LNCAP (cell line): Measurements from ENCODE around the gene ANKRD44.

Experiments used
- CTCF ChIP-seq: fragments of 450-650 bp; IDR thresholded peaks from 2 replicates; pipeline ENCODE4 v1.5.1; 2017; ENCODE audit warnings: mild to moderate bottlenecking

ANKRD44 gene

GRCh38 chr2:197189426-197190099, 121.0 kb downstream of the ANKRD44 start:
- no peak for TF ChIP-seq CTCF

- TF ChIP-seq CTCF = no peak
Observed at GRCh38 chr2:197185676-197186075, 124.9 kb downstream of the ANKRD44 start.

DNA sequence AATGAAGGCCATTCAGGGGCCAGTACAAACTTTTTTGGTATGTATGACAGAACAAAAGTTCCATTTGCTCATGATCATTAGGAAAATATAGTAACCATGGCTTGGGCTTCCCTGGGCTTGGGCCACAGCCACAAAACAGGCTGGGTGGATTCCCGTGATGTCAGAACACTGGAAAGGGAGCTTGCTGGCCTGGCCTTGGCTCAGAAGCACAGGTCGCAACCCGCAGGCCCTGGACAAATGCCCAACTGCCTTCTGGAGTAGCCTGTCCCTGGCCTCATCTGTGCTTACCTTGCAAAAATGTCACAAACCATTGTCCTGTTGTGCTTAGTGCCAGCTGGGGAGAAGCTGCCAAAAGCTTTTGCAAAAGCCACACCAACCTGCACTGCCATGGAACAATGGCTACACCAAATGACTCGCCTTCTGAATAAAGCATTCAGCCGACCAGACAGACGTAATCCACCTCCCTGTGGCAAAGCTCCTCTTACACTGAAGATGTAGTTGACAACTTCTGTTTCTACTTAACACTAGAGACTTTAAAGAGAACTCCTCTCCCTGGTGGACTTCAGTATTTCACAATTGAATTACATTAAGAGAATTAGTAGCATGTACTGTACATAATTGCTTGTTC, 125.5 kb downstream of the ANKRD44 start:
- no peak for TF ChIP-seq CTCF

- TF ChIP-seq CTCF = no peak
Observed at GRCh38 chr2:197183355-197183754, 127.2 kb downstream of the ANKRD44 start.

- TF ChIP-seq CTCF = no peak
Observed at GRCh38 chr2:197182668-197183067, 127.9 kb downstream of the ANKRD44 start.

- TF ChIP-seq CTCF = no peak
Observed at GRCh38 chr2:197181491-197181890, 129.1 kb downstream of the ANKRD44 start.

- no peak for TF ChIP-seq CTCF
Observed at GRCh38 chr2:197179744-197180498, 130.7 kb downstream of the ANKRD44 start.
